ENCODE measurements around the gene BEGAIN. TPM values are rescaled to one million over a fixed set of nuclear protein-coding genes. Genes with fewer than 3 reads are reported as not detected.

Gene BEGAIN
- total RNA-seq, 1 donor from 2014 or later: 1.6 TPM

GRCh38 chr14:100612986-100613385 is 25.8 kb upstream of the BEGAIN start:
- Mint-ChIP-seq H3K27ac (ENCODE audit: unreplicated experiment) (no peak overlapping the region), H3K36me3 (ENCODE audit: low read depth, unreplicated experiment) (no peaks in the 10 kb centered on the region), H3K27me3 (ENCODE audit: unreplicated experiment) (no peaks in the 10 kb centered on the region), H3K4me3 (ENCODE audit: unreplicated experiment) (no peak overlapping the region), H3K4me1 (ENCODE audit: unreplicated experiment) (peaks cover 5% of the 10 kb centered on the region), H3K9me3 (ENCODE audit: unreplicated experiment) (no peaks in the 10 kb centered on the region)
- DNase-seq (ENCODE audit: low spot score): no peak
- TF ChIP-seq CTCF (IDR thresholded peaks at IDR 0.05; ENCODE audit: unreplicated experiment): no peak

- Mint-ChIP-seq H3K27ac (ENCODE audit: unreplicated experiment) (no peak overlapping the region), H3K9me3 (ENCODE audit: unreplicated experiment) (no peaks in the 10 kb centered on the region)
These were observed 24.7 kb upstream of the BEGAIN start for GRCh38 chr14:100611811-100612480.

GRCh38 chr14:100610511-100611217 is 23.4 kb upstream of the BEGAIN start:
- DNase-seq (ENCODE audit: low spot score): no peak
- peaks cover 2% of the 10 kb centered on the region for H3K4me1 Mint-ChIP-seq (ENCODE audit: unreplicated experiment)
- H3K9me3 Mint-ChIP-seq (ENCODE audit: unreplicated experiment): no peaks in the 10 kb centered on the region
- no peaks in the 10 kb centered on the region for H3K36me3 Mint-ChIP-seq (ENCODE audit: low read depth, unreplicated experiment)
- H3K27ac Mint-ChIP-seq (ENCODE audit: unreplicated experiment): no peak overlapping the region
- TF ChIP-seq CTCF (IDR thresholded peaks at IDR 0.05; ENCODE audit: unreplicated experiment): no peak
- H3K4me3 Mint-ChIP-seq (ENCODE audit: unreplicated experiment): no peak overlapping the region
- H3K27me3 Mint-ChIP-seq (ENCODE audit: unreplicated experiment): no peaks in the 10 kb centered on the region

More at GRCh38 chr14:100611811-100612480, 24.7 kb upstream of the BEGAIN start:
- Mint-ChIP-seq H3K4me3 (ENCODE audit: unreplicated experiment) (no peak overlapping the region), H3K36me3 (ENCODE audit: low read depth, unreplicated experiment) (no peaks in the 10 kb centered on the region), H3K4me1 (ENCODE audit: unreplicated experiment) (peaks cover under 1% of the 10 kb centered on the region), H3K27me3 (ENCODE audit: unreplicated experiment) (no peaks in the 10 kb centered on the region)
- DNase-seq (ENCODE audit: low spot score): no peak
- TF ChIP-seq CTCF (IDR thresholded peaks at IDR 0.05; ENCODE audit: unreplicated experiment): no peak

- no peak overlapping the region for H3K27ac Mint-ChIP-seq (ENCODE audit: unreplicated experiment)
- no peaks in the 10 kb centered on the region for H3K36me3 Mint-ChIP-seq (ENCODE audit: low read depth, unreplicated experiment)
- no peak for DNase-seq (ENCODE audit: low spot score)
- H3K9me3 Mint-ChIP-seq (ENCODE audit: unreplicated experiment): no peaks in the 10 kb centered on the region
- H3K4me1 Mint-ChIP-seq (ENCODE audit: unreplicated experiment): peaks cover 2% of the 10 kb centered on the region
- no peak for TF ChIP-seq CTCF (IDR thresholded peaks at IDR 0.05; ENCODE audit: unreplicated experiment)
- no peak overlapping the region for H3K4me3 Mint-ChIP-seq (ENCODE audit: unreplicated experiment)
- no peaks in the 10 kb centered on the region for H3K27me3 Mint-ChIP-seq (ENCODE audit: unreplicated experiment)
These were observed 22.7 kb upstream of the BEGAIN start for GRCh38 chr14:100609941-100610391.

GRCh38 chr14:100609331-100609870 is 22.2 kb upstream of the BEGAIN start:
- Mint-ChIP-seq H3K9me3 (ENCODE audit: unreplicated experiment) (no peaks in the 10 kb centered on the region), H3K4me3 (ENCODE audit: unreplicated experiment) (no peak overlapping the region), H3K36me3 (ENCODE audit: low read depth, unreplicated experiment) (no peaks in the 10 kb centered on the region), H3K4me1 (ENCODE audit: unreplicated experiment) (peaks cover 2% of the 10 kb centered on the region), H3K27me3 (ENCODE audit: unreplicated experiment) (peaks cover under 1% of the 10 kb centered on the region), H3K27ac (ENCODE audit: unreplicated experiment) (no peak overlapping the region)
- no peak for TF ChIP-seq CTCF (IDR thresholded peaks at IDR 0.05; ENCODE audit: unreplicated experiment)
- DNase-seq (ENCODE audit: low spot score): no peak
